COR-L47 (cell line): Measurements from ENCODE around the gene SEPTIN12.

Experiments
- DNase-seq: peaks from one replicate; lab custom pipeline; 2025; lab: John Stamatoyannopoulos, UW

SEPTIN12 gene

GRCh38 chr16:4787627-4788482, at the start of gene SEPTIN12:
TSS of gene SEPTIN12 (minus strand) at chr16:4788345. CDS start at chr16:4787645, 700 bp downstream.
- peak; percentile 7 for DNase-seq

- DNase-seq = no peak
Observed at GRCh38 chr16:4836727-4837126, 48.6 kb upstream of the SEPTIN12 start.

GRCh38 chr16:4833584-4833983, 45.4 kb upstream of the SEPTIN12 start:
- DNase-seq = no peak

- no peak for DNase-seq
Observed at GRCh38 chr16:4832698-4833343, 44.7 kb upstream of the SEPTIN12 start.

- no peak for DNase-seq
Observed at GRCh38 chr16:4831616-4832015, 43.5 kb upstream of the SEPTIN12 start.

- no peak for DNase-seq
Observed at GRCh38 chr16:4830408-4830807, 42.3 kb upstream of the SEPTIN12 start.

GRCh38 chr16:4828567-4829321, 40.6 kb upstream of the SEPTIN12 start:
- no peak for DNase-seq

- DNase-seq = no peak
Observed at GRCh38 chr16:4826980-4827379, 38.8 kb upstream of the SEPTIN12 start.

- DNase-seq = no peak
Observed at GRCh38 chr16:4826526-4826925, 38.4 kb upstream of the SEPTIN12 start.

GRCh38 chr16:4825196-4825595, 37.1 kb upstream of the SEPTIN12 start:
- DNase-seq = no peak

- no peak for DNase-seq
Observed at GRCh38 chr16:4820652-4821051, 32.5 kb upstream of the SEPTIN12 start.

- DNase-seq = no peak
Observed at GRCh38 chr16:4814542-4815173, 26.5 kb upstream of the SEPTIN12 start.

- DNase-seq = no peak
Observed at GRCh38 chr16:4814046-4814445, 25.9 kb upstream of the SEPTIN12 start.

GRCh38 chr16:4813251-4814003, 25.3 kb upstream of the SEPTIN12 start:
- DNase-seq = no peak

GRCh38 chr16:4811773-4812172, 23.6 kb upstream of the SEPTIN12 start:
- DNase-seq = no peak

GRCh38 chr16:4811242-4811641, 23.1 kb upstream of the SEPTIN12 start:
- DNase-seq = no peak

GRCh38 chr16:4806280-4806679, 18.1 kb upstream of the SEPTIN12 start:
- no peak for DNase-seq

GRCh38 chr16:4805231-4805630, 17.1 kb upstream of the SEPTIN12 start:
- DNase-seq = no peak

- no peak for DNase-seq
Observed at GRCh38 chr16:4803898-4804762, 16.0 kb upstream of the SEPTIN12 start.

- no peak for DNase-seq
Observed at GRCh38 chr16:4803401-4803844, 15.3 kb upstream of the SEPTIN12 start.
